HEK293 (cell line): Measurements from ENCODE around the gene TMCC2.
A peak's percentile ranks its signal among the peaks of the same experiment; 100 is the strongest.

ENCODE experiments used
- BCL11A ChIP-seq: fragments of 450-650 bp; formaldehyde crosslinking; IDR thresholded peaks from 2 replicates; pipeline ENCODE4 v1.5.1; 2016; ENCODE audit warnings: low read depth, missing biosample characterization, missing genetic modification characterization
- CTCF ChIP-seq: fragments of 450-650 bp; formaldehyde crosslinking; IDR thresholded peaks from 2 replicates; pipeline ENCODE4 v1.5.1; 2016; ENCODE audit warnings: missing biosample characterization, missing genetic modification characterization
- GFI1B ChIP-seq: fragments of 450-650 bp; formaldehyde crosslinking; IDR thresholded peaks from 2 replicates; pipeline ENCODE4 v1.5.1; 2016; ENCODE audit warnings: missing biosample characterization, missing genetic modification characterization
- GLIS1 ChIP-seq: fragments of 450-650 bp; formaldehyde crosslinking; IDR thresholded peaks from 2 replicates; pipeline ENCODE4 v1.5.1; 2016; ENCODE audit warnings: missing biosample characterization, missing genetic modification characterization
- HOXA7 ChIP-seq: sonication (generic); formaldehyde crosslinking; IDR thresholded peaks from 2 replicates; pipeline ENCODE4 v1.8.1; 2022; ENCODE audit warnings: missing genetic modification reagents, borderline replicate concordance
- HOXD13 ChIP-seq: sonication (generic); formaldehyde crosslinking; IDR thresholded peaks from 2 replicates; pipeline ENCODE4 v1.8.0; 2022; ENCODE audit warnings: missing genetic modification reagents, borderline replicate concordance
- KLF7 ChIP-seq: fragments of 450-650 bp; formaldehyde crosslinking; IDR thresholded peaks from 2 replicates; pipeline ENCODE4 v1.5.1; 2016; ENCODE audit warnings: missing biosample characterization, missing genetic modification characterization, borderline replicate concordance
- RBAK ChIP-seq: fragments of 450-650 bp; formaldehyde crosslinking; IDR thresholded peaks from 2 replicates; pipeline ENCODE4 v1.5.1; 2016; ENCODE audit warnings: missing biosample characterization, missing genetic modification characterization
- TCF7L2 ChIP-seq: IDR thresholded peaks from 2 replicates; pipeline ENCODE4 v1.6.1; 2011; ENCODE audit warnings: low read depth, mild to moderate bottlenecking, inconsistent platforms, low read length, moderate library complexity, borderline replicate concordance
- WT1 ChIP-seq: fragments of 450-650 bp; formaldehyde crosslinking; IDR thresholded peaks from 2 replicates; pipeline ENCODE4 v1.5.1; 2016; ENCODE audit warnings: missing biosample characterization, missing genetic modification characterization
- ZBTB17 ChIP-seq: fragments of 450-650 bp; formaldehyde crosslinking; IDR thresholded peaks from 2 replicates; pipeline ENCODE4 v1.5.1; 2016; ENCODE audit warnings: missing biosample characterization, missing genetic modification characterization
- ZBTB8A ChIP-seq: fragments of 450-650 bp; formaldehyde crosslinking; IDR thresholded peaks from 2 replicates; pipeline ENCODE4 v1.5.1; 2016; ENCODE audit warnings: missing biosample characterization, missing genetic modification characterization
- ZFHX2 ChIP-seq: fragments of 450-650 bp; formaldehyde crosslinking; conservative IDR thresholded peaks from 2 replicates; pipeline ENCODE4 v1.5.1; 2016; ENCODE audit warnings: missing biosample characterization, missing genetic modification characterization
- ZFP37 ChIP-seq: fragments of 450-650 bp; formaldehyde crosslinking; IDR thresholded peaks from 2 replicates; pipeline ENCODE4 v1.5.1; 2016; ENCODE audit warnings: missing biosample characterization, missing genetic modification characterization
- ZIC2 ChIP-seq: fragments of 450-650 bp; formaldehyde crosslinking; IDR thresholded peaks from 2 replicates; pipeline ENCODE4 v1.5.1; 2016; ENCODE audit warnings: missing biosample characterization, missing genetic modification characterization
- ZNF138 ChIP-seq: fragments of 450-650 bp; formaldehyde crosslinking; IDR thresholded peaks from 2 replicates; pipeline ENCODE4 v1.5.1; 2016; ENCODE audit warnings: missing biosample characterization, missing genetic modification characterization, borderline replicate concordance
- ZNF140 ChIP-seq: fragments of 450-650 bp; formaldehyde crosslinking; IDR thresholded peaks from 2 replicates; pipeline ENCODE4 v1.5.1; 2016; ENCODE audit warnings: missing biosample characterization, missing genetic modification characterization
- ZNF18 ChIP-seq: fragments of 450-650 bp; formaldehyde crosslinking; IDR thresholded peaks from 2 replicates; pipeline ENCODE4 v1.5.1; 2016; ENCODE audit warnings: missing biosample characterization, missing genetic modification characterization
- ZNF2 ChIP-seq: fragments of 450-650 bp; formaldehyde crosslinking; IDR thresholded peaks from 2 replicates; pipeline ENCODE4 v1.5.1; 2016; ENCODE audit warnings: missing biosample characterization, missing genetic modification characterization
- ZNF202 ChIP-seq: fragments of 450-650 bp; formaldehyde crosslinking; IDR thresholded peaks from 2 replicates; pipeline ENCODE4 v1.5.1; 2016; ENCODE audit warnings: missing biosample characterization, missing genetic modification characterization, borderline replicate concordance
- ZNF266 ChIP-seq: fragments of 450-650 bp; formaldehyde crosslinking; IDR thresholded peaks from 2 replicates; pipeline ENCODE4 v1.5.1; 2016; ENCODE audit warnings: missing biosample characterization, missing genetic modification characterization, low read depth
- ZNF292 ChIP-seq: fragments of 450-650 bp; formaldehyde crosslinking; IDR thresholded peaks from 2 replicates; pipeline ENCODE4 v1.5.1; 2016; ENCODE audit warnings: low read depth, missing biosample characterization, missing genetic modification characterization, borderline replicate concordance
- ZNF324 ChIP-seq: fragments of 450-650 bp; formaldehyde crosslinking; IDR thresholded peaks from 2 replicates; pipeline ENCODE4 v1.5.1; 2016; ENCODE audit warnings: missing biosample characterization, missing genetic modification characterization
- ZNF354C ChIP-seq: fragments of 450-650 bp; formaldehyde crosslinking; IDR thresholded peaks from 2 replicates; pipeline ENCODE4 v1.5.1; 2016; ENCODE audit warnings: missing biosample characterization, missing genetic modification characterization, low read depth, borderline replicate concordance
- ZNF433 ChIP-seq: fragments of 450-650 bp; formaldehyde crosslinking; IDR thresholded peaks from 2 replicates; pipeline ENCODE4 v1.5.1; 2016; ENCODE audit warnings: missing biosample characterization, missing genetic modification characterization, low read depth
- ZNF514 ChIP-seq: fragments of 450-650 bp; formaldehyde crosslinking; IDR thresholded peaks from 2 replicates; pipeline ENCODE4 v1.5.1; 2016; ENCODE audit warnings: missing biosample characterization, missing genetic modification characterization
- ZNF529 ChIP-seq: fragments of 450-650 bp; formaldehyde crosslinking; IDR thresholded peaks from 2 replicates; pipeline ENCODE4 v1.5.1; 2017; ENCODE audit warnings: missing genetic modification characterization, missing biosample characterization; ENCODE audit not compliant: insufficient replicate concordance
- ZNF561 ChIP-seq: fragments of 450-650 bp; IDR thresholded peaks from 2 replicates; pipeline ENCODE4 v1.5.1; 2018; ENCODE audit warnings: missing biosample characterization, missing genetic modification characterization, borderline replicate concordance
- ZNF600 ChIP-seq: fragments of 450-650 bp; formaldehyde crosslinking; IDR thresholded peaks from 2 replicates; pipeline ENCODE4 v1.5.1; 2016; ENCODE audit warnings: missing biosample characterization, missing genetic modification characterization
- ZNF610 ChIP-seq: fragments of 450-650 bp; formaldehyde crosslinking; IDR thresholded peaks from 2 replicates; pipeline ENCODE4 v1.5.1; 2016; ENCODE audit warnings: missing biosample characterization, missing genetic modification characterization, borderline replicate concordance
- ZNF629 ChIP-seq: fragments of 450-650 bp; formaldehyde crosslinking; IDR thresholded peaks from 2 replicates; pipeline ENCODE4 v1.5.1; 2017; ENCODE audit warnings: missing biosample characterization, missing genetic modification characterization
- ZNF645 ChIP-seq: fragments of 450-650 bp; formaldehyde crosslinking; IDR thresholded peaks from 2 replicates; pipeline ENCODE4; 2016; ENCODE audit warnings: missing biosample characterization, missing genetic modification characterization
- TF ChIP-seq, protein P1 (sequence below): fragments of 450-650 bp; formaldehyde crosslinking; conservative IDR thresholded peaks from 2 replicates; pipeline ENCODE4 v1.5.1; 2016; ENCODE audit warnings: low read depth, missing biosample characterization, missing genetic modification characterization

Gene TMCC2

DNA sequence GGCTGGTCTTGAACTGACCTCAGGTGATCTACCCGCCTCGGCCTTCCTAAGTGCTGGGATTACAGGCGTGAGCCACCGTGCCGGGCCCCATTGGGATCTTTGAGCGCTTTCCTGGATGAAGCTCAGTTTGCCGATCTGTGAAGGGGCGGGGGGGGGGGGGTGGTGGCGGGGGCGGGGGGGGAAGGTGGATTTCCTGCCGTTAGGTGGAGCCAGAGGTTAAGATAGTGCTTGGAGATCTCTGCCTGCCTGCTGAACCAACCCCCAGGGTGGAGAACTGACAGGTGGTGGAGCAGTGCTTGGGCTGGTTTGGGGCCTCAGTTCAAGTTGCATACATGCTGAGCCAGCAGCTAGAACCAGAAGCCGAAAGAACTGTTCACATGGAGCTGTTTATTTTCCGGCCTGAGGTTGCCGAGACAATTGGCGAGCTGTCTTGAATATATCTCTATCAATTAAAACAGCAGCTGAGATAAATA lies 1.7 kb downstream of the TMCC2 start (continued):
- TF ChIP-seq, protein P1, sequence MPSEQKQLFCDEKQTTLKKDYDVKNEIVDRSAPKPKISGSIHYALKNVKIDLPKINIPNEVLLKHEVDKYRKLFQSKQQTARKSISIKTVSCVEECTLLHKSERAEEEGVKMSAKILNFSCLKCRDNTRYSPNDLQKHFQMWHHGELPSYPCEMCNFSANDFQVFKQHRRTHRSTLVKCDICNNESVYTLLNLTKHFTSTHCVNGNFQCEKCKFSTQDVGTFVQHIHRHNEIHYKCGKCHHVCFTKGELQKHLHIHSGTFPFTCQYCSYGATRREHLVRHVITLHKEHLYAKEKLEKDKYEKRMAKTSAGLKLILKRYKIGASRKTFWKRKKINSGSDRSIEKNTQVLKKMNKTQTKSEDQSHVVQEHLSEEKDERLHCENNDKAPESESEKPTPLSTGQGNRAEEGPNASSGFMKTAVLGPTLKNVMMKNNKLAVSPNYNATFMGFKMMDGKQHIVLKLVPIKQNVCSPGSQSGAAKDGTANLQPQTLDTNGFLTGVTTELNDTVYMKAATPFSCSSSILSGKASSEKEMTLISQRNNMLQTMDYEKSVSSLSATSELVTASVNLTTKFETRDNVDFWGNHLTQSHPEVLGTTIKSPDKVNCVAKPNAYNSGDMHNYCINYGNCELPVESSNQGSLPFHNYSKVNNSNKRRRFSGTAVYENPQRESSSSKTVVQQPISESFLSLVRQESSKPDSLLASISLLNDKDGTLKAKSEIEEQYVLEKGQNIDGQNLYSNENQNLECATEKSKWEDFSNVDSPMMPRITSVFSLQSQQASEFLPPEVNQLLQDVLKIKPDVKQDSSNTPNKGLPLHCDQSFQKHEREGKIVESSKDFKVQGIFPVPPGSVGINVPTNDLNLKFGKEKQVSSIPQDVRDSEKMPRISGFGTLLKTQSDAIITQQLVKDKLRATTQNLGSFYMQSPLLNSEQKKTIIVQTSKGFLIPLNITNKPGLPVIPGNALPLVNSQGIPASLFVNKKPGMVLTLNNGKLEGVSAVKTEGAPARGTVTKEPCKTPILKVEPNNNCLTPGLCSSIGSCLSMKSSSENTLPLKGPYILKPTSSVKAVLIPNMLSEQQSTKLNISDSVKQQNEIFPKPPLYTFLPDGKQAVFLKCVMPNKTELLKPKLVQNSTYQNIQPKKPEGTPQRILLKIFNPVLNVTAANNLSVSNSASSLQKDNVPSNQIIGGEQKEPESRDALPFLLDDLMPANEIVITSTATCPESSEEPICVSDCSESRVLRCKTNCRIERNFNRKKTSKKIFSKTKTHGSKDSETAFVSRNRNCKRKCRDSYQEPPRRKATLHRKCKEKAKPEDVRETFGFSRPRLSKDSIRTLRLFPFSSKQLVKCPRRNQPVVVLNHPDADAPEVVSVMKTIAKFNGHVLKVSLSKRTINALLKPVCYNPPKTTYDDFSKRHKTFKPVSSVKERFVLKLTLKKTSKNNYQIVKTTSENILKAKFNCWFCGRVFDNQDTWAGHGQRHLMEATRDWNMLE: no peak
- no peak for TF ChIP-seq HOXA7 (CRISPR knock-in tag)
- no peak for TF ChIP-seq ZNF529 (tag by site-specific recombination)
- TF ChIP-seq CTCF (tag by site-specific recombination): 0 out of 2 replicates have a peak, but pooled peaks have one; percentile 19
- no peak for TF ChIP-seq GFI1B (tag by site-specific recombination)
- TF ChIP-seq BCL11A: no peak
- no peak for TF ChIP-seq ZNF292 (tag by site-specific recombination)
- TF ChIP-seq ZNF354C (tag by site-specific recombination): no peak
- peak; percentile 78 for TF ChIP-seq ZIC2 (tag by site-specific recombination)
- TF ChIP-seq ZNF266 (tag by site-specific recombination): no peak
- TF ChIP-seq ZBTB17 (tag by site-specific recombination): peak; percentile 82
- TF ChIP-seq ZNF324 (tag by site-specific recombination): no peak
- TF ChIP-seq ZNF600 (tag by site-specific recombination): 0 out of 2 replicates have a peak, but pooled peaks have one; percentile 19
- TF ChIP-seq ZNF433 (tag by site-specific recombination): no peak
- TF ChIP-seq GLIS1: peak; percentile 63
- TF ChIP-seq ZNF138 (tag by site-specific recombination): no peak
- TF ChIP-seq ZNF18 (tag by site-specific recombination): 0 out of 2 replicates have a peak, but pooled peaks have one; percentile 6
- 0 out of 2 replicates have a peak, but pooled peaks have one; percentile 1 for TF ChIP-seq WT1 (tag by site-specific recombination)
- TF ChIP-seq ZBTB8A (tag by site-specific recombination): no peak
- no peak for TF ChIP-seq KLF7 (tag by site-specific recombination)
- TF ChIP-seq ZFP37 (tag by site-specific recombination): no peak
- TF ChIP-seq ZNF629 (tag by site-specific recombination): no peak
- TF ChIP-seq ZNF514 (tag by site-specific recombination): no peak
- no peak for TF ChIP-seq HOXD13 (CRISPR knock-in tag)
- TF ChIP-seq ZNF610 (tag by site-specific recombination): no peak
- TF ChIP-seq ZNF202 (tag by site-specific recombination): no peak
- TF ChIP-seq ZNF140 (tag by site-specific recombination): no peak
- TF ChIP-seq ZNF645: no peak
- 0 out of 2 replicates have a peak, but pooled peaks have one; percentile 2 for TF ChIP-seq ZNF2 (tag by site-specific recombination)
- TF ChIP-seq RBAK: no peak
- TF ChIP-seq TCF7L2: no peak
- TF ChIP-seq ZFHX2 (tag by site-specific recombination): 0 out of 2 replicates have a peak, but pooled peaks have one; percentile 3
- TF ChIP-seq ZNF561 (tag by site-specific recombination): no peak
